ENCODE measurements around the gene DNAJA2.
"Not testable (repeated sequence)": the region's sequence is repeated elsewhere in the genome, so short reads cannot be mapped to it uniquely, and the experiment has no call there.

DNAJA2 gene

GRCh38 chr16:47000066-47000465, 26.6 kb upstream of the DNAJA2 start:
- not testable (repeated sequence) for H2AFZ ChIP-seq (ENCODE audit: low read length, unreplicated experiment); H3K36me3 ChIP-seq (ENCODE audit: insufficient read depth, low read length); H3K4me3 ChIP-seq (ENCODE audit: low read depth, low read length); H3K27ac ChIP-seq (ENCODE audit: low read depth, low read length); H3K79me2 ChIP-seq (ENCODE audit: control insufficient read depth, insufficient read depth, low read length, unreplicated experiment); H3K4me1 ChIP-seq (ENCODE audit: control insufficient read depth, insufficient read depth, low read length, unreplicated experiment); H3K27me3 ChIP-seq (ENCODE audit: insufficient read depth, low read length)

DNA sequence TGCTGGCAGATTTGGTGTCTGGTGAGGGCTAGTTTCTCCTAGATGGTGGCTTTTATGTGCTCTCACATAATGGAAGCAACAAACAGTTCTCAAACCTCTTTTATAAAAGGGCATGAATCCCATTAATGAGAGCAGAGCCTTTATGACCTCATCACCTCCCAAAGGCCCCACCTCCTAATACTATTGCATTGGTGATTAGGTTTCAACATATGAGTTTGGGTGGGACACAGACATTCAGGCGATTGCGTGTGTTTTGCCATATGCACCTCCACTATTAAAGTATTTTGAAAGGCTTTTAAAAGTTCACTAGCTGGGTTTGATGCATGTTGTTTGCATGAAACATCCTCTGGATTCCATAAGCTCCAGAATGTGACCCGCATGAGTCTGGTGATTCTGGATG, 24.4 kb upstream of the DNAJA2 start:
- H3K4me3 ChIP-seq (ENCODE audit: low read depth, low read length) = no peak overlapping the region
- H3K27me3 ChIP-seq (ENCODE audit: insufficient read depth, low read length) = no peaks in the 10 kb centered on the region
- no peaks in the 10 kb centered on the region for H3K79me2 ChIP-seq (ENCODE audit: control insufficient read depth, insufficient read depth, low read length, unreplicated experiment)
- H2AFZ ChIP-seq (ENCODE audit: low read length, unreplicated experiment) = no peak overlapping the region
- no peaks in the 10 kb centered on the region for H3K36me3 ChIP-seq (ENCODE audit: insufficient read depth, low read length)
- H3K27ac ChIP-seq (ENCODE audit: low read depth, low read length) = no peak overlapping the region
- H3K4me1 ChIP-seq (ENCODE audit: control insufficient read depth, insufficient read depth, low read length, unreplicated experiment) = no peaks in the 10 kb centered on the region

GRCh38 chr16:46996952-46997458, 23.5 kb upstream of the DNAJA2 start:
- no peak overlapping the region for H3K4me3 ChIP-seq (ENCODE audit: low read depth, low read length)
- H3K36me3 ChIP-seq (ENCODE audit: insufficient read depth, low read length) = no peaks in the 10 kb centered on the region
- no peak overlapping the region for H2AFZ ChIP-seq (ENCODE audit: low read length, unreplicated experiment)
- no peaks in the 10 kb centered on the region for H3K27me3 ChIP-seq (ENCODE audit: insufficient read depth, low read length)
- no peaks in the 10 kb centered on the region for H3K4me1 ChIP-seq (ENCODE audit: control insufficient read depth, insufficient read depth, low read length, unreplicated experiment)
- H3K79me2 ChIP-seq (ENCODE audit: control insufficient read depth, insufficient read depth, low read length, unreplicated experiment) = no peaks in the 10 kb centered on the region
- no peak overlapping the region for H3K27ac ChIP-seq (ENCODE audit: low read depth, low read length)

DNA sequence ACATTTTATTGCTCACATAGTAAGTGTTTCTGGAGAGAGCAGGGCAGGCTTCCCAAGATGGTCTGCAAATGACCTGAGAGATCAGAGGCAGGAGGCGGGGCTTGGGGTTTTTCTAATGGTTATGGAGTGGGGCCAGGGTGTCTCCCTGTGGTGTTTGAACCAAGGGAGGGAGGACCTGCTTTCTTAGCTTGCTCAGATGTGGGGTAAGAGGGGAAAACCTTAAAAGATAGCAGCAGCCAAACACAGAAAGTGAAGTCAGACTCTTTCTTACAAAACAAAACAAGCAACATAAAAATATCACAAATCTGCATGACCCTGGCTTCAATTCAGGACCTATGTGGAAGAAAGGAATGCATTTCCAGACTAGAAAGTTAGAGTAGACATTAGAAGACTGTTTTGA, 22.9 kb upstream of the DNAJA2 start:
- H3K27me3 ChIP-seq (ENCODE audit: insufficient read depth, low read length) = no peaks in the 10 kb centered on the region
- H3K4me3 ChIP-seq (ENCODE audit: low read depth, low read length) = no peak overlapping the region
- H3K79me2 ChIP-seq (ENCODE audit: control insufficient read depth, insufficient read depth, low read length, unreplicated experiment) = no peaks in the 10 kb centered on the region
- H2AFZ ChIP-seq (ENCODE audit: low read length, unreplicated experiment) = no peak overlapping the region
- no peaks in the 10 kb centered on the region for H3K4me1 ChIP-seq (ENCODE audit: control insufficient read depth, insufficient read depth, low read length, unreplicated experiment)
- H3K27ac ChIP-seq (ENCODE audit: low read depth, low read length) = no peak overlapping the region
- H3K36me3 ChIP-seq (ENCODE audit: insufficient read depth, low read length) = no peaks in the 10 kb centered on the region

GRCh38 chr16:46991729-46992704, 18.5 kb upstream of the DNAJA2 start:
- Histone ChIP-seq H3K27me3 (ENCODE audit: insufficient read depth, low read length) (no peaks in the 10 kb centered on the region), H3K4me1 (ENCODE audit: control insufficient read depth, insufficient read depth, low read length, unreplicated experiment) (no peaks in the 10 kb centered on the region), H3K36me3 (ENCODE audit: insufficient read depth, low read length) (no peaks in the 10 kb centered on the region), H3K4me3 (ENCODE audit: low read depth, low read length) (no peak overlapping the region), H2AFZ (ENCODE audit: low read length, unreplicated experiment) (no peak overlapping the region), H3K27ac (ENCODE audit: low read depth, low read length) (no peak overlapping the region), H3K79me2 (ENCODE audit: control insufficient read depth, insufficient read depth, low read length, unreplicated experiment) (no peaks in the 10 kb centered on the region)

DNA sequence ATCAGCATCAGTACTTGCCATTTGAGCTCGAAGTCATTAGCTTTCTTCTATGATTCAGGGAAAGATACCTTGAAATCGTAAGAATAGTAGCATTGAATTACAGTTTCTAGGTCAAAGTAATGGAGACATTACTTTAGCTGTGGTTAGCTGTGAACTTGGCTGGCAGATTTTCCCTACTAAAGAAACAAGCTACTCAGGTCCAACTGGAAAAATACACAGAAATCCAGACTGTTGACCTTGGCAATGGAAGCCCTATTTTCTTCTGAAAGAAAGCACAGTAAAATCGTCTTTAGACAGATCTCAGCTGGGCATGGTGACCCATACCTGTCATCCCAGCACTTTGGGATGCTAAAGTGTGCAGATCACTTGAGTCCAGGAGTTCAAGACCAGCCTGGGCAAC, 13.4 kb upstream of the DNAJA2 start:
- no peaks in the 10 kb centered on the region for H3K27me3 ChIP-seq (ENCODE audit: insufficient read depth, low read length)
- no peak overlapping the region for H3K27ac ChIP-seq (ENCODE audit: low read depth, low read length)
- no peaks in the 10 kb centered on the region for H3K79me2 ChIP-seq (ENCODE audit: control insufficient read depth, insufficient read depth, low read length, unreplicated experiment)
- H2AFZ ChIP-seq (ENCODE audit: low read length, unreplicated experiment) = no peak overlapping the region
- H3K36me3 ChIP-seq (ENCODE audit: insufficient read depth, low read length) = no peaks in the 10 kb centered on the region
- H3K4me3 ChIP-seq (ENCODE audit: low read depth, low read length) = no peak overlapping the region
- no peaks in the 10 kb centered on the region for H3K4me1 ChIP-seq (ENCODE audit: control insufficient read depth, insufficient read depth, low read length, unreplicated experiment)

- Histone ChIP-seq H3K4me3 (ENCODE audit: low read depth, low read length) (no peak overlapping the region), H3K27me3 (ENCODE audit: insufficient read depth, low read length) (no peaks in the 10 kb centered on the region), H2AFZ (ENCODE audit: low read length, unreplicated experiment) (no peak overlapping the region), H3K79me2 (ENCODE audit: control insufficient read depth, insufficient read depth, low read length, unreplicated experiment) (no peaks in the 10 kb centered on the region), H3K36me3 (ENCODE audit: insufficient read depth, low read length) (no peaks in the 10 kb centered on the region), H3K4me1 (ENCODE audit: control insufficient read depth, insufficient read depth, low read length, unreplicated experiment) (no peaks in the 10 kb centered on the region), H3K27ac (ENCODE audit: low read depth, low read length) (no peak overlapping the region)
These were observed 13.0 kb upstream of the DNAJA2 start for GRCh38 chr16:46986438-46986837.

DNA sequence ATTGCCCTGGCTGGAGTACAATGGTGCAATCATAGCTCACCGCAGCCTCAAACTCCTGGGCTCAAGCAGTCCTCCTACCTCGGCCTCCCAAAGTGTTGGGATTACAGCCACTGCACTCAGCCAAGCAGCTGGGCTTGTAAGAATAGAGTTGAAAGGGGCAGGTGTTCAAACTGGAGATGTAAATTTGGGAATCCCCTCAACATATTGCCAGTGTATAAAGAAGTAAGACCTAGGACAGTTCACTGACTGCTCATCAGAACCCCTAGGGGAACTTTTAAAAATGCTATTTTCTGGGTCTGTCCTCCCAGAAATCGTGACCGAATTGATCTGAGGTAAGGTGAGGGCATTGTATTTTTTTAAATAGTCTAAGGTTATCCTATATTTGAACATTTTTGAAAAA, 8.9 kb upstream of the DNAJA2 start:
- Histone ChIP-seq H3K27ac (ENCODE audit: low read depth, low read length) (no peak overlapping the region), H3K79me2 (ENCODE audit: control insufficient read depth, insufficient read depth, low read length, unreplicated experiment) (no peaks in the 10 kb centered on the region), H3K4me3 (ENCODE audit: low read depth, low read length) (no peak overlapping the region), H3K27me3 (ENCODE audit: insufficient read depth, low read length) (no peaks in the 10 kb centered on the region), H3K4me1 (ENCODE audit: control insufficient read depth, insufficient read depth, low read length, unreplicated experiment) (no peaks in the 10 kb centered on the region), H2AFZ (ENCODE audit: low read length, unreplicated experiment) (no peak overlapping the region), H3K36me3 (ENCODE audit: insufficient read depth, low read length) (no peaks in the 10 kb centered on the region)

GRCh38 chr16:46980926-46981325, 7.5 kb upstream of the DNAJA2 start:
- Histone ChIP-seq H3K4me1 (ENCODE audit: control insufficient read depth, insufficient read depth, low read length, unreplicated experiment) (no peaks in the 10 kb centered on the region), H3K36me3 (ENCODE audit: insufficient read depth, low read length) (no peaks in the 10 kb centered on the region), H2AFZ (ENCODE audit: low read length, unreplicated experiment) (no peak overlapping the region), H3K27ac (ENCODE audit: low read depth, low read length) (no peak overlapping the region), H3K4me3 (ENCODE audit: low read depth, low read length) (no peak overlapping the region), H3K79me2 (ENCODE audit: control insufficient read depth, insufficient read depth, low read length, unreplicated experiment) (no peaks in the 10 kb centered on the region), H3K27me3 (ENCODE audit: insufficient read depth, low read length) (no peaks in the 10 kb centered on the region)

- no peak overlapping the region for H2AFZ ChIP-seq (ENCODE audit: low read length, unreplicated experiment)
- H3K27ac ChIP-seq (ENCODE audit: low read depth, low read length) = no peak overlapping the region
- peaks cover 14% of the 10 kb centered on the region for H3K4me1 ChIP-seq (ENCODE audit: control insufficient read depth, insufficient read depth, low read length, unreplicated experiment)
- H3K36me3 ChIP-seq (ENCODE audit: insufficient read depth, low read length) = no peaks in the 10 kb centered on the region
- H3K79me2 ChIP-seq (ENCODE audit: control insufficient read depth, insufficient read depth, low read length, unreplicated experiment) = peaks cover 27% of the 10 kb centered on the region
- no peak overlapping the region for H3K4me3 ChIP-seq (ENCODE audit: low read depth, low read length)
- H3K27me3 ChIP-seq (ENCODE audit: insufficient read depth, low read length) = no peaks in the 10 kb centered on the region
These were observed 3.1 kb upstream of the DNAJA2 start for GRCh38 chr16:46976550-46976949.

DNA sequence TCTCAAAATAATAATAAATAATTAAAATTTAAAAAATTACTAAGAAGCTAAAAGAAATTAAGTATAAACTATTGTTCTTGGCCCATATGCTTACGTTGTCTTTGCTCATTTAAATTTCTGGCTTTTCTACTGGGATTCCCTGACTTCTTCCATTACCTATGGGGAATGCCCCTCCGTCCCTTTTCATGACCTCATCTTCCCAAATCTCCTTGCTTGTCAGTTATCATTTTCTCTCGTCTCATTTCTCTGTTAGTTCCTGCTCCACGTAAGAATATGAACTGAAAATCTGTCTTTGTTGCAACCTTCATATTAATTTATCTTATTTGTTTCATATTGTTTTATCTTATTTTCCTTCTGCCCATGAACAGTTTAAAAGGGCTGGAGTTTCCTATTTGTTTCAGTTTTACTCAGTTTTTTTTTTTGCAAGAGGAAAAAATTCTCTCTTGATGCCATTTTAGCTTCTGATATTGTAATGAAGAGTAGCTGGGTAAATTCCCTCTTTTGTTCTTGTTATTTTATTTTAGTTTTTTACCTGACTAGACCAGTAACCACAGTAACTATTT, 2.5 kb upstream of the DNAJA2 start:
- no peak overlapping the region for H3K4me3 ChIP-seq (ENCODE audit: low read depth, low read length)
- H2AFZ ChIP-seq (ENCODE audit: low read length, unreplicated experiment) = no peak overlapping the region
- peaks cover 14% of the 10 kb centered on the region for H3K4me1 ChIP-seq (ENCODE audit: control insufficient read depth, insufficient read depth, low read length, unreplicated experiment)
- no peaks in the 10 kb centered on the region for H3K27me3 ChIP-seq (ENCODE audit: insufficient read depth, low read length)
- no peaks in the 10 kb centered on the region for H3K36me3 ChIP-seq (ENCODE audit: insufficient read depth, low read length)
- H3K27ac ChIP-seq (ENCODE audit: low read depth, low read length) = no peak overlapping the region
- peaks cover 33% of the 10 kb centered on the region for H3K79me2 ChIP-seq (ENCODE audit: control insufficient read depth, insufficient read depth, low read length, unreplicated experiment)

All from ACC112 (cell line).